Neutrophil (primary cell): ENCODE data around the gene PLN.

Experiments
- H3K27ac ChIP-seq: fragments of 200-600 bp; sonication (generic); 2 replicates; pipeline ENCODE4 v1.5.1; 2016; ENCODE audit warnings: mild to moderate bottlenecking, moderate library complexity
- H3K27me3 ChIP-seq: fragments of 200-600 bp; sonication (generic); 2 replicates; pipeline ENCODE4 v1.6.0; 2016; ENCODE audit warnings: mild to moderate bottlenecking
- H3K36me3 ChIP-seq: fragments of 200-600 bp; sonication (generic); 2 replicates; pipeline ENCODE4 v1.5.1; 2017
- H3K4me1 ChIP-seq, 2 experiments: fragments of 200-600 bp in 1 of 2; sonication (generic) in 1 of 2; 1 replicate in 1 of 2; 2 replicates in 1 of 2; pipeline versions ENCODE4 v1.5.1 to v1.6.1; 2013 to 2016; ENCODE audit warnings: low read depth in 1 of 2, low read length in 1 of 2, mild to moderate bottlenecking in 1 of 2, moderate library complexity in 1 of 2; ENCODE audit not compliant: control insufficient read depth in 1 of 2, insufficient read depth in 1 of 2
- H3K4me3 ChIP-seq, 2 experiments: fragments of 200-600 bp in 1 of 2; sonication (generic) in 1 of 2; 1 replicate in 1 of 2; 2 replicates in 1 of 2; pipeline ENCODE4 v1.5.1; 2013 to 2016; ENCODE audit warnings: low read depth in 1 of 2, low read length in 1 of 2, mild to moderate bottlenecking in 1 of 2, moderate library complexity in 1 of 2
- H3K9me3 ChIP-seq: fragments of 200-600 bp; sonication (generic); 2 replicates; pipeline ENCODE4 v1.5.1; 2016
- TF ChIP-seq, protein P1 (sequence below): fragments of 200-600 bp; sonication (generic); IDR thresholded peaks from 2 replicates; pipeline ENCODE4 v1.5.1; 2016; ENCODE audit warnings: antibody characterized with exemption

Gene PLN

DNA sequence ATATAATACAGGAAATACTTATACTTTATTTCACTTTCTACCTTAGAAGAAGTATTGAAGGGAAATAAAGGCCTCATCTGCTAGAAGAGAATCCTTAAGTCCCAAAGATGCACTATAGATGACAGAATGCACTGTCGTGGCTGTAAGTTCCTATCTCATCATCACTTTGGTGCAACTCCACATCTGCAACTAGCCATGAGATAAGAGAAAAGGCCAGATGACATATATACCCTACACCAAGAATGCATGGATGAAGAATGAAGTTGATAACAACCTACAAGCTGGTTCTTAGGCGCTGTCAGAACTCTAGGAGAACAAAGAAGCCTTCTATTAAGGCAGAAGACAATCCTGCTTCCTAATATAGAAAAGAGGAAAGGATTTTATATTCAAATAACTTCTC is 11.6 kb upstream of the PLN start:
- TF ChIP-seq, protein P1, sequence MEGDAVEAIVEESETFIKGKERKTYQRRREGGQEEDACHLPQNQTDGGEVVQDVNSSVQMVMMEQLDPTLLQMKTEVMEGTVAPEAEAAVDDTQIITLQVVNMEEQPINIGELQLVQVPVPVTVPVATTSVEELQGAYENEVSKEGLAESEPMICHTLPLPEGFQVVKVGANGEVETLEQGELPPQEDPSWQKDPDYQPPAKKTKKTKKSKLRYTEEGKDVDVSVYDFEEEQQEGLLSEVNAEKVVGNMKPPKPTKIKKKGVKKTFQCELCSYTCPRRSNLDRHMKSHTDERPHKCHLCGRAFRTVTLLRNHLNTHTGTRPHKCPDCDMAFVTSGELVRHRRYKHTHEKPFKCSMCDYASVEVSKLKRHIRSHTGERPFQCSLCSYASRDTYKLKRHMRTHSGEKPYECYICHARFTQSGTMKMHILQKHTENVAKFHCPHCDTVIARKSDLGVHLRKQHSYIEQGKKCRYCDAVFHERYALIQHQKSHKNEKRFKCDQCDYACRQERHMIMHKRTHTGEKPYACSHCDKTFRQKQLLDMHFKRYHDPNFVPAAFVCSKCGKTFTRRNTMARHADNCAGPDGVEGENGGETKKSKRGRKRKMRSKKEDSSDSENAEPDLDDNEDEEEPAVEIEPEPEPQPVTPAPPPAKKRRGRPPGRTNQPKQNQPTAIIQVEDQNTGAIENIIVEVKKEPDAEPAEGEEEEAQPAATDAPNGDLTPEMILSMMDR: no peak
- Histone ChIP-seq H3K27ac (no peak overlapping the region), H3K4me3 (no peak overlapping the region), H3K9me3 (no peaks in the 10 kb centered on the region), H3K27me3 (no peaks in the 10 kb centered on the region), H3K4me1 (no peaks in the 10 kb centered on the region), H3K36me3 (no peaks in the 10 kb centered on the region)

DNA sequence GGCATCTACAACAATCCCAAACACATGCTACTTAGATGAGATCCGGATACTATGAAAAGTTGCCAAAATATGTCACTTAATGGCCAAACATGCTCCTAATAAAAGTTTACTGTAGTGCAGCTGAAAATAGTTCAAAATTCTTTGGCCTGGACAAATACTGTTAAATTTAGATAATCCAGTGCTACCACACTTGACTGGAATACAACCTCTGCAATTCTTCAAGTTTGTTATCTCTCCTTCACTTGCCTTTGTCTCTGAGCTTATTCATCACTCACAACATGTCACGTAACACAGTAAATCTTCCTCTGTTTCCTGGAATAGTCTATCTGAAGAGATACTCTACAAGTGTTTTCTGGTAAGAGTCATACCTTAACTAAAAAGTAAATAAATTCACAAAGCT is 10.5 kb upstream of the PLN start:
- no peaks in the 10 kb centered on the region for H3K27me3 ChIP-seq
- H3K4me1 ChIP-seq: no peaks in the 10 kb centered on the region
- H3K27ac ChIP-seq: no peak overlapping the region
- H3K4me3 ChIP-seq: no peak overlapping the region
- TF ChIP-seq, protein P1: no peak
- no peaks in the 10 kb centered on the region for H3K9me3 ChIP-seq
- H3K36me3 ChIP-seq: no peaks in the 10 kb centered on the region

DNA sequence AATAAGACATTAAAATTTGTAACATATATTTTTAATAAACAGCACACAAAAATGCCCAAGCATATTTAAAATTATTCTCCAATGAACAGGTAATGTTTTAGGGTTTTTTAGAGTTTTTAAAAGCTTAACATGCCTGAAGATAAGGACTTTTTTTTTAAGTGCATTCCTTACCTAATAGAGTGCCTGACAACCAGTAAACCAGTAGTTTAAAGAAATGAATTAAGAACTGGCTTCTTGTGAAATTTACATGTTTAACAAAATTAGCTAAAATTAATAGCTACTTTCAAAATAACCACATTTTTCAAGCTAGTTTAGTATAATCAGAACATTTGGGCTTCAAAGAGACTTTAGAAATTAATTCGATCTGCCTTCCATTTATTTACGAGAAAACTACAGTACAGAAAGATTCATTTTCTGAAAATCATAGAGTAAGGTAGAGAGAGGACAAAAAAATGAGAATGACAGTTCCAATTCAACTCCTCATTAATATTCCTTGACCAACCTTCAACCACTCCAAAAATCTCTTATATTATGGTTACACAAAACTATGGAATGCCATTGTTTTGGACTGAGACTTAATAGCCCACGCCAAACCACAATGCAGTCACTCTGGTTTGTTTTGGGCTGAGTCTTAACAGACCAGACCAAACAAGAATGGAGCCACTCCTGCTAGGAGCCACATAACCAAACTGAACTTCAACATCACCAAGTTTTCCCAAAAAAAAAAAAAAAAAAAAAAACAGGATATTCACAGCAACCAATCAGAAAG is 5.7 kb upstream of the PLN start:
- Histone ChIP-seq H3K9me3 (no peaks in the 10 kb centered on the region), H3K4me3 (no peak overlapping the region), H3K36me3 (no peaks in the 10 kb centered on the region), H3K27ac (no peak overlapping the region), H3K4me1 (no peaks in the 10 kb centered on the region), H3K27me3 (no peaks in the 10 kb centered on the region)
- TF ChIP-seq, protein P1: no peak

DNA sequence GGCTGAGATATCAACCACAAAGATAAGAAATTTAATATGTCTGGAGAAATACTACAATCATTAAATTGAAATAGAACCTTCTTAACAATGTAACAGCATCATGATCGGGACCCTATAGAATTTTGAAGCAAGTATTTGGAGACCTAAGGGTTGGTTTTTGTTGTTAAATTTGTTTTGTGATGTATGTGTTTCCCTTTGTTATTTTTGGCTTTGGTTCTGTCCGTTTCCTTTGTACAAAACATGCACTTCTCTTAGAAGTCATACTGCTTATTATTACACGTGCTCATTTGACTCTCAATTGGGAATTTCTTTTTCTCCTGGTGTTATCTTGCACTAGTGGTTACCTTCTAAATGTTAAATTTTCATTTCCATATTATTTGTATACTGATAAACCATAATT is 4.0 kb upstream of the PLN start:
- Histone ChIP-seq H3K9me3 (no peaks in the 10 kb centered on the region), H3K36me3 (no peaks in the 10 kb centered on the region), H3K4me3 (no peak overlapping the region), H3K27me3 (no peaks in the 10 kb centered on the region), H3K27ac (no peak overlapping the region), H3K4me1 (no peaks in the 10 kb centered on the region)
- TF ChIP-seq, protein P1: no peak

DNA sequence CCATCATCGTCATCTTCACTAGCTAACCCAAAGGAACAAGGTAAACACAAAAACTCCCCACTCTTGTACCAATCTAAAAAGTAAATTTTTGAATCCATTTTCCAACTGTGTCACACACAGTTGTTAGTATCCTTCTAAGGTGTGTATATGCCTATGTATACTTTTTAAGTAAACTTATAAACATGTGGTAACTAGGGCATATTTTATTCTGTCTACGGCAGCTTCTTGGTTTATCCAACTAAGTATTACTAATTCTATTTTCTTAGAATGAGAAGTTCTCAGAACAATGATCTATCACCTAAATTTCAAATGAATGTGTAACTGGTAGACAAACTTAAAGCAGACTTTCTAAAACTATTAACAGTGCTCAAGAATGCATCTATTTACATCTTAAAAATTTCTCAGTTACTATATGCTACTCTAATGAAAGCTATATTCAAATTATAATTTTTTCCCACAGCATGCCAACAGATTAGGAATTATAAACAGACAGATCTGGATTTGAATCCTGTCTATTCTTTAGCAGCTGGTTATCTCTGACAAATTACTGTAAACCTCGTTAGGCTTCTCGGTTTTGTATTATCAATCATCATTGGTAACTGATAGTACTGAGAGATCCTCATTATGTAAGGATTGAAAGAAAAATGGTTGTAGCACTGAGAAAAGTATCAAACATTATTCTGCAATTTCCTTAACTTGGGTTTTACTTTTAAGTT is 1.8 kb upstream of the PLN start:
- Histone ChIP-seq H3K4me1 (no peaks in the 10 kb centered on the region), H3K4me3 (no peak overlapping the region), H3K27ac (no peak overlapping the region), H3K36me3 (no peaks in the 10 kb centered on the region), H3K27me3 (no peaks in the 10 kb centered on the region), H3K9me3 (no peaks in the 10 kb centered on the region)
- TF ChIP-seq, protein P1: no peak
